ENCODE results near the gene PDE7B. TPM values are rescaled to one million over a fixed set of nuclear protein-coding genes. Genes with fewer than 3 reads are reported as not detected.

The PDE7B gene
- total RNA-seq, 1 experiment from 2014 or later: 0.03 TPM

GRCh38 chr6:136073216-136073615, 221.7 kb downstream of the PDE7B start:
- Histone ChIP-seq H3K4me3 (ENCODE audit: low read depth in 2 of 2, low read length in 2 of 2) (no peak overlapping the region), H3K4me1 (ENCODE audit: control insufficient read depth, insufficient read depth, low read length) (no peaks in the 10 kb centered on the region), H3K27me3 (ENCODE audit: control insufficient read depth, insufficient read depth, low read length) (no peaks in the 10 kb centered on the region), H3K9me3 (ENCODE audit: control insufficient read depth, insufficient read depth, low read depth, low read length) (no peaks in the 10 kb centered on the region), H3K36me3 (ENCODE audit: control insufficient read depth, insufficient read depth, low read length) (no peaks in the 10 kb centered on the region), H3K27ac (ENCODE audit: low read length) (no peak overlapping the region)
- POLR2A ChIA-PET: no interaction called here
- ATAC-seq (no peak), DNase-seq (ENCODE audit: low read depth, low spot score) (no peak)
- no peak for TF ChIP-seq SIN3A (IDR thresholded peaks at IDR 0.05; ENCODE audit: borderline replicate concordance, insufficient read depth, low read depth, low read length)
- TF ChIP-seq CTCF (IDR thresholded peaks at IDR 0.05): no peak
- no peak for TF ChIP-seq TCF7L2 (IDR thresholded peaks at IDR 0.05; ENCODE audit: low read depth, low read length)
- no peak for TF ChIP-seq REST (IDR thresholded peaks at IDR 0.05; ENCODE audit: insufficient read depth in 1 of 2, low read depth in 2 of 2, low read length in 1 of 2)
- no peak for TF ChIP-seq POLR2AphosphoS5 (IDR thresholded peaks at IDR 0.05; ENCODE audit: low read depth, low read length)
- in situ Hi-C loops (cut with HindIII; ENCODE audit: low pct_unique_long_range_greater_than_20kb, low sequenced_read_pairs) (no loop called here), intact Hi-C loops (cut with micrococcal nuclease; ENCODE audit: unreplicated experiment) (no loop called here)
- CTCF ChIA-PET: no interaction called here
- BruUV-seq (replicated peaks): no TSS peak

- no peak overlapping the region for H3K4me3 ChIP-seq (ENCODE audit: low read depth in 2 of 2, low read length in 2 of 2)
- ChIA-PET POLR2A (no interaction called here), CTCF (no interaction called here)
- no peaks in the 10 kb centered on the region for H3K9me3 ChIP-seq (ENCODE audit: control insufficient read depth, insufficient read depth, low read depth, low read length)
- in situ Hi-C loops (cut with HindIII; ENCODE audit: low pct_unique_long_range_greater_than_20kb, low sequenced_read_pairs): no loop called here
- no TSS peak for BruUV-seq (replicated peaks)
- ATAC-seq: no peak
- H3K36me3 ChIP-seq (ENCODE audit: control insufficient read depth, insufficient read depth, low read length): no peaks in the 10 kb centered on the region
- intact Hi-C loops (cut with micrococcal nuclease; ENCODE audit: unreplicated experiment): no loop called here
- TF ChIP-seq CTCF (IDR thresholded peaks at IDR 0.05) (no peak), POLR2AphosphoS5 (IDR thresholded peaks at IDR 0.05; ENCODE audit: low read depth, low read length) (no peak), SIN3A (IDR thresholded peaks at IDR 0.05; ENCODE audit: borderline replicate concordance, insufficient read depth, low read depth, low read length) (no peak), REST (IDR thresholded peaks at IDR 0.05; ENCODE audit: insufficient read depth in 1 of 2, low read depth in 2 of 2, low read length in 1 of 2) (no peak), TCF7L2 (IDR thresholded peaks at IDR 0.05; ENCODE audit: low read depth, low read length) (no peak)
- no peaks in the 10 kb centered on the region for H3K27me3 ChIP-seq (ENCODE audit: control insufficient read depth, insufficient read depth, low read length)
- no peak overlapping the region for H3K27ac ChIP-seq (ENCODE audit: low read length)
- no peaks in the 10 kb centered on the region for H3K4me1 ChIP-seq (ENCODE audit: control insufficient read depth, insufficient read depth, low read length)
- no peak for DNase-seq (ENCODE audit: low read depth, low spot score)
Observed at GRCh38 chr6:136076496-136076895, 225.0 kb downstream of the PDE7B start.

Data from Panc1 (cell line).